IPS-18a (cell line): Measurements from ENCODE around the gene DPP7.

Experiments used
- H3K27ac ChIP-seq: one replicate; pipeline ENCODE4 v1.5.1; 2013; ENCODE audit warnings: low read length
- H3K27me3 ChIP-seq: one replicate; pipeline ENCODE4 v1.6.1; 2013; ENCODE audit warnings: mild to moderate bottlenecking, low read length; ENCODE audit not compliant: control insufficient read depth, insufficient read depth
- H3K36me3 ChIP-seq: one replicate; pipeline ENCODE4 v1.6.1; 2013; ENCODE audit warnings: low read depth, low read length; ENCODE audit not compliant: control insufficient read depth
- H3K4me1 ChIP-seq: one replicate; pipeline ENCODE4 v1.6.1; 2013; ENCODE audit warnings: low read depth, low read length; ENCODE audit not compliant: control insufficient read depth
- H3K4me3 ChIP-seq: one replicate; pipeline ENCODE4 v1.5.1; 2013; ENCODE audit warnings: low read length
- H3K9ac ChIP-seq: one replicate; pipeline ENCODE4 v1.6.1; 2013; ENCODE audit warnings: mild to moderate bottlenecking, low read length, moderate library complexity
- H3K9me3 ChIP-seq: one replicate; pipeline ENCODE4 v1.6.1; 2013; ENCODE audit warnings: low read depth, low read length; ENCODE audit not compliant: control insufficient read depth

DPP7 gene

GRCh38 chr9:137157618-137158415 is 43.3 kb upstream of the DPP7 start:
- Histone ChIP-seq H3K27ac (no peak overlapping the region), H3K4me3 (no peak overlapping the region), H3K9ac (no peak overlapping the region)

GRCh38 chr9:137156567-137157375 is 42.2 kb upstream of the DPP7 start:
- Histone ChIP-seq H3K36me3 (no peaks in the 10 kb centered on the region), H3K4me3 (no peak overlapping the region), H3K9me3 (no peaks in the 10 kb centered on the region), H3K27ac (no peak overlapping the region), H3K27me3 (peaks cover 47% of the 10 kb centered on the region), H3K4me1 (no peaks in the 10 kb centered on the region), H3K9ac (no peak overlapping the region)

More at GRCh38 chr9:137157618-137158415, 43.3 kb upstream of the DPP7 start:
- peaks cover 57% of the 10 kb centered on the region for H3K27me3 ChIP-seq
- H3K4me1 ChIP-seq, result no peaks in the 10 kb centered on the region
- no peaks in the 10 kb centered on the region for H3K36me3 ChIP-seq
- H3K9me3 ChIP-seq, result no peaks in the 10 kb centered on the region

- Histone ChIP-seq H3K9me3 (no peaks in the 10 kb centered on the region), H3K9ac (no peak overlapping the region), H3K36me3 (no peaks in the 10 kb centered on the region), H3K4me1 (no peaks in the 10 kb centered on the region), H3K4me3 (no peak overlapping the region), H3K27me3 (peaks cover 17% of the 10 kb centered on the region), H3K27ac (no peak overlapping the region)
These were observed 38.4 kb upstream of the DPP7 start for GRCh38 chr9:137152844-137153405.

- H3K27me3 ChIP-seq, result peaks cover 13% of the 10 kb centered on the region
- no peaks in the 10 kb centered on the region for H3K36me3 ChIP-seq
- H3K9me3 ChIP-seq, result no peaks in the 10 kb centered on the region
- no peaks in the 10 kb centered on the region for H3K4me1 ChIP-seq
- no peak overlapping the region for H3K27ac ChIP-seq
- H3K4me3 ChIP-seq, result no peak overlapping the region
- H3K9ac ChIP-seq, result no peak overlapping the region
These were observed 36.3 kb upstream of the DPP7 start for GRCh38 chr9:137150617-137151457.

GRCh38 chr9:137149942-137150616 is 35.5 kb upstream of the DPP7 start:
- Histone ChIP-seq H3K27ac (no peak overlapping the region), H3K27me3 (peaks cover 15% of the 10 kb centered on the region), H3K4me1 (no peaks in the 10 kb centered on the region), H3K9me3 (no peaks in the 10 kb centered on the region), H3K36me3 (no peaks in the 10 kb centered on the region), H3K4me3 (no peak overlapping the region), H3K9ac (no peak overlapping the region)

- Histone ChIP-seq H3K36me3 (no peaks in the 10 kb centered on the region), H3K9ac (no peak overlapping the region), H3K27me3 (peaks cover 15% of the 10 kb centered on the region), H3K9me3 (no peaks in the 10 kb centered on the region), H3K4me1 (no peaks in the 10 kb centered on the region), H3K27ac (no peak overlapping the region), H3K4me3 (no peak overlapping the region)
These were observed 34.8 kb upstream of the DPP7 start for GRCh38 chr9:137149363-137149762.

- H3K4me1 ChIP-seq, result no peaks in the 10 kb centered on the region
- H3K9ac ChIP-seq, result no peak overlapping the region
- no peak overlapping the region for H3K27ac ChIP-seq
These were observed 34.1 kb upstream of the DPP7 start for GRCh38 chr9:137148661-137149060.

GRCh38 chr9:137148242-137148641 is 33.7 kb upstream of the DPP7 start:
- peaks cover 25% of the 10 kb centered on the region for H3K27me3 ChIP-seq
- H3K4me3 ChIP-seq, result no peak overlapping the region
- no peaks in the 10 kb centered on the region for H3K36me3 ChIP-seq
- no peaks in the 10 kb centered on the region for H3K9me3 ChIP-seq
- H3K4me1 ChIP-seq, result no peaks in the 10 kb centered on the region
- no peak overlapping the region for H3K27ac ChIP-seq
- H3K9ac ChIP-seq, result no peak overlapping the region

More at GRCh38 chr9:137148661-137149060, 34.1 kb upstream of the DPP7 start:
- Histone ChIP-seq H3K4me3 (no peak overlapping the region), H3K27me3 (peaks cover 21% of the 10 kb centered on the region), H3K36me3 (no peaks in the 10 kb centered on the region), H3K9me3 (no peaks in the 10 kb centered on the region)

- peaks cover 30% of the 10 kb centered on the region for H3K27me3 ChIP-seq
- no peak overlapping the region for H3K4me3 ChIP-seq
- no peak overlapping the region for H3K9ac ChIP-seq
- H3K9me3 ChIP-seq, result no peaks in the 10 kb centered on the region
- H3K27ac ChIP-seq, result no peak overlapping the region
- no peaks in the 10 kb centered on the region for H3K36me3 ChIP-seq
- no peaks in the 10 kb centered on the region for H3K4me1 ChIP-seq
These were observed 33.2 kb upstream of the DPP7 start for GRCh38 chr9:137147793-137148160.

- Histone ChIP-seq H3K9ac (no peak overlapping the region), H3K9me3 (no peaks in the 10 kb centered on the region), H3K4me1 (no peaks in the 10 kb centered on the region), H3K27ac (no peak overlapping the region), H3K27me3 (peaks cover 35% of the 10 kb centered on the region), H3K4me3 (no peak overlapping the region), H3K36me3 (no peaks in the 10 kb centered on the region)
These were observed 32.7 kb upstream of the DPP7 start for GRCh38 chr9:137147091-137147792.
